Measurements from ENCODE around the gene TGFB1. TPM values are rescaled to one million over a fixed set of nuclear protein-coding genes. Genes with fewer than 3 reads are reported as not detected.

The TGFB1 gene
- total RNA-seq, 1 experiment from 2014 or later: 54.6 TPM

GRCh38 chr19:41391618-41392017, 37.9 kb upstream of the TGFB1 start (continued):
- no peak for TF ChIP-seq MAX (IDR thresholded peaks at IDR 0.05)
- TF ChIP-seq POLR2A (IDR thresholded peaks at IDR 0.05; ENCODE audit: borderline replicate concordance, extremely low read depth, insufficient read depth, insufficient read length): no peak
- TF ChIP-seq RAD21 (IDR thresholded peaks at IDR 0.05; ENCODE audit: low read depth): no peak
- TF ChIP-seq CEBPB (IDR thresholded peaks at IDR 0.05; ENCODE audit: low read depth): no peak
- TF ChIP-seq ATF3 (IDR thresholded peaks at IDR 0.05): no peak
- no peak for TF ChIP-seq FOSL1 (IDR thresholded peaks at IDR 0.05; ENCODE audit: low read depth)

- Histone ChIP-seq H3K9me2 (ENCODE audit: insufficient read depth) (no peaks in the 10 kb centered on the region), H3K9ac (ENCODE audit: low read length) (no peak overlapping the region), H3K9me3 (ENCODE audit: control insufficient read depth in 1 of 2, insufficient read depth in 1 of 2, low read depth in 1 of 2, low read length in 2 of 2) (no peaks in the 10 kb centered on the region), H3K4me1 (ENCODE audit: control insufficient read depth in 1 of 2, insufficient read depth in 2 of 2, low read length in 2 of 2) (no peaks in the 10 kb centered on the region), H3K36me3 (ENCODE audit: control insufficient read depth in 1 of 2, insufficient read depth in 2 of 2, low read length in 2 of 2) (peaks cover 10 to 13% of the 10 kb centered on the region in 2 experiments; a peak in 3 of 4 replicates), H4K20me1 (ENCODE audit: insufficient read depth) (no peaks in the 10 kb centered on the region), H3K79me2 (ENCODE audit: insufficient read depth, low read length) (no peaks in the 10 kb centered on the region), H3K27ac (ENCODE audit: low read depth, low read length) (no peak overlapping the region), H3K27me3 (ENCODE audit: insufficient read depth, low read length) (no peaks in the 10 kb centered on the region), H2AFZ (ENCODE audit: low read depth, low read length, poor library complexity, severe bottlenecking) (no peak overlapping the region), H3K4me3 (replicated peaks in 1 of 2; ENCODE audit: low read depth in 1 of 2, low read length in 2 of 2) (no peak overlapping the region), H3K4me2 (ENCODE audit: low read length) (no peak overlapping the region)
- TF ChIP-seq ZFX (IDR thresholded peaks at IDR 0.05) (no peak), TCF7L2 (IDR thresholded peaks at IDR 0.05; ENCODE audit: borderline replicate concordance, extremely low read depth, insufficient read depth, insufficient read length) (no peak), SIN3A (IDR thresholded peaks at IDR 0.05; ENCODE audit: low read depth) (no peak), SRF (IDR thresholded peaks at IDR 0.05; ENCODE audit: low read depth) (no peak), EZH2phosphoT487 (IDR thresholded peaks at IDR 0.05; ENCODE audit: borderline replicate concordance) (no peak), JUND (IDR thresholded peaks at IDR 0.05) (no peak), YY1 (IDR thresholded peaks at IDR 0.05; ENCODE audit: extremely low read depth, insufficient replicate concordance, low read depth, low read length) (no peak), CEBPB (IDR thresholded peaks at IDR 0.05; ENCODE audit: low read depth) (no peak), MAX (IDR thresholded peaks at IDR 0.05) (no peak), EGR1 (IDR thresholded peaks at IDR 0.05; ENCODE audit: low read depth) (no peak), POLR2AphosphoS5 (IDR thresholded peaks at IDR 0.05; ENCODE audit: low read depth, low read length) (no peak), ZNF274 (IDR thresholded peaks at IDR 0.05; ENCODE audit: low read depth, low read length) (no peak), CTCF (IDR thresholded peaks at IDR 0.05 in 2 of 3, conservative IDR thresholded peaks at IDR 0.05 in 1 of 3; ENCODE audit: borderline replicate concordance in 1 of 3, insufficient read depth in 1 of 3, low read depth in 2 of 3, low read length in 2 of 3) (no peak), EZH2 (IDR thresholded peaks at IDR 0.05) (no peak), RAD21 (IDR thresholded peaks at IDR 0.05; ENCODE audit: low read depth) (no peak)
- intact Hi-C loops (cut with micrococcal nuclease): no loop called here
- ChIA-PET POLR2A (no interaction called here), CTCF (no interaction called here), RAD21 (ENCODE audit: low non-redundant PET in 1 of 2, low total read pairs in 2 of 2, uncharacterized antibody in 2 of 2, unreplicated experiment in 2 of 2) (no interaction called here)
- BruUV-seq (replicated peaks): no TSS peak
- ATAC-seq (no peak; the same call in 1 of the 2 replicates), DNase-seq (ENCODE audit: low read depth, low spot score) (no peak)
Measured at GRCh38 chr19:41386442-41386841, 32.7 kb upstream of the TGFB1 start.
